Measurements from ENCODE around the gene IGF1R. TPM values are rescaled to one million over a fixed set of nuclear protein-coding genes. Genes with fewer than 3 reads are reported as not detected.

The IGF1R gene
- total RNA-seq, 3 donors from 2014 or later = 34.7 to 65.2 (median 47.7) TPM

GRCh38 chr15:98902931-98903330 is 254.6 kb downstream of the IGF1R start:
- no peaks in the 10 kb centered on the region for H3K4me1 ChIP-seq (ENCODE audit: low read depth)
- TF ChIP-seq CTCF (IDR thresholded peaks at IDR 0.05) = no peak
- intact Hi-C loops (cut with DNase I, micrococcal nuclease) = no loop called here
- no peaks in the 10 kb centered on the region for H3K36me3 ChIP-seq (ENCODE audit: low read depth)
- no peak for ATAC-seq
- no peak overlapping the region for H3K4me3 ChIP-seq
- H3K9me3 ChIP-seq = no peaks in the 10 kb centered on the region
- DNase-seq = no peak

- ATAC-seq (no peak), DNase-seq (no peak)
- H3K9me3 ChIP-seq = no peaks in the 10 kb centered on the region
- no peaks in the 10 kb centered on the region for H3K4me1 ChIP-seq (ENCODE audit: low read depth)
- H3K4me3 ChIP-seq = no peak overlapping the region
- no peaks in the 10 kb centered on the region for H3K36me3 ChIP-seq (ENCODE audit: low read depth)
- TF ChIP-seq CTCF (IDR thresholded peaks at IDR 0.05) = no peak
- intact Hi-C loops (cut with DNase I, micrococcal nuclease) = no loop called here
Measured at GRCh38 chr15:98903377-98904018, 255.2 kb downstream of the IGF1R start.

GRCh38 chr15:98904544-98904943 is 256.2 kb downstream of the IGF1R start:
- H3K36me3 ChIP-seq (ENCODE audit: low read depth) = no peaks in the 10 kb centered on the region
- DNase-seq = peak in 1 of 3 donors; percentile 27
- H3K4me3 ChIP-seq = no peak overlapping the region
- peak; percentile 59 for ATAC-seq
- H3K4me1 ChIP-seq (ENCODE audit: low read depth) = no peaks in the 10 kb centered on the region
- intact Hi-C loops (cut with DNase I, micrococcal nuclease) = no loop called here
- TF ChIP-seq CTCF (IDR thresholded peaks at IDR 0.05) = no peak
- H3K9me3 ChIP-seq = no peaks in the 10 kb centered on the region

- Histone ChIP-seq H3K4me1 (ENCODE audit: low read depth) (no peaks in the 10 kb centered on the region), H3K9me3 (no peaks in the 10 kb centered on the region), H3K4me3 (no peak overlapping the region), H3K36me3 (ENCODE audit: low read depth) (no peaks in the 10 kb centered on the region)
- no peak for DNase-seq
- no peak for ATAC-seq
- intact Hi-C loops (cut with DNase I, micrococcal nuclease) = no loop called here
- TF ChIP-seq CTCF (IDR thresholded peaks at IDR 0.05) = no peak
Measured at GRCh38 chr15:98905963-98906711, 257.8 kb downstream of the IGF1R start.

GRCh38 chr15:98906712-98907083 is 258.4 kb downstream of the IGF1R start:
- ATAC-seq (peak; percentile 25), DNase-seq (no peak)
- intact Hi-C loops (cut with DNase I, micrococcal nuclease) = no loop called here

More at GRCh38 chr15:98906712-98907083, 258.4 kb downstream of the IGF1R start:
- TF ChIP-seq CTCF (IDR thresholded peaks at IDR 0.05) = no peak
- Histone ChIP-seq H3K4me1 (ENCODE audit: low read depth) (no peaks in the 10 kb centered on the region), H3K4me3 (no peak overlapping the region), H3K9me3 (no peaks in the 10 kb centered on the region), H3K36me3 (ENCODE audit: low read depth) (no peaks in the 10 kb centered on the region)
